SK-N-SH (cell line): ENCODE results near the gene WWC2. TPM values are rescaled to one million over a fixed set of nuclear protein-coding genes. Genes with fewer than 3 reads are reported as not detected.

ENCODE experiments used
- CTCF ChIA-PET: fragments of 300-600, 350-600 bp; formaldehyde crosslinking; extraction: SDS; loops from one replicate; lab custom pipeline; 2021; lab: Yijun Ruan, JAX
- POLR2A ChIA-PET: fragments of 350-600 bp; sonication (Branson Sonifier 250); formaldehyde crosslinking; extraction: SDS; loops from one replicate; lab custom pipeline; 2020; ENCODE audit warnings: antibody characterized with exemption, inconsistent platforms; lab: Yijun Ruan, JAX
- DNase-seq: peaks from one replicate; pipeline ENCODE4 v3.0.0; 2012
- H2AFZ ChIP-seq: fragments of 200-600 bp; sonication (generic); 2 replicates; pipeline ENCODE4 v1.8.1; 2016; ENCODE audit warnings: antibody characterized with exemption, mild to moderate bottlenecking, low read depth
- H3F3A ChIP-seq: fragments of 200-600 bp; sonication (generic); replicated peaks from 2 replicates; pipeline ENCODE3; 2016; ENCODE audit warnings: antibody characterized with exemption, mild to moderate bottlenecking; ENCODE audit not compliant: insufficient read depth
- H3K27ac ChIP-seq, 2 experiments: fragments of 200-500 bp in 1 of 2; fragments of 200-600 bp in 1 of 2; sonication (Bioruptor generic) in 1 of 2; sonication (generic), shearing (Covaris generic) in 1 of 2; 2 replicates each; pipeline versions ENCODE4 v1.5.1 to v1.6.1; 2014 to 2016; ENCODE audit warnings: low read depth in 2 of 2, inconsistent platforms in 1 of 2, low read length in 1 of 2, mild to moderate bottlenecking in 1 of 2, mixed read lengths in 1 of 2
- H3K27me3 ChIP-seq: fragments of 200-600 bp; sonication (generic), shearing (Covaris generic); 2 replicates; pipeline ENCODE4 v1.6.1; 2016; ENCODE audit warnings: mixed run types; ENCODE audit not compliant: insufficient read depth
- H3K36me3 ChIP-seq, 2 experiments: fragments of 200-500 bp in 1 of 2; fragments of 200-600 bp in 1 of 2; sonication (Bioruptor generic) in 1 of 2; sonication (generic) in 1 of 2; replicated peaks in 1 of 2; 2 replicates each; pipeline versions ENCODE3 to v1.5.1; 2014 to 2016; ENCODE audit warnings: low read length in 1 of 2, mild to moderate bottlenecking in 1 of 2; ENCODE audit not compliant: insufficient read depth in 2 of 2, control insufficient read depth in 1 of 2
- H3K4me1 ChIP-seq, 2 experiments: fragments of 200-500 bp in 1 of 2; fragments of 200-600 bp in 1 of 2; sonication (Bioruptor generic) in 1 of 2; sonication (generic), shearing (Covaris generic) in 1 of 2; 2 replicates each; pipeline versions ENCODE4 v1.5.1 to v1.6.1; 2014 to 2016; ENCODE audit warnings: low read depth in 1 of 2, low read length in 1 of 2, mixed run types in 1 of 2; ENCODE audit not compliant: insufficient read depth in 2 of 2, control insufficient read depth in 1 of 2
- H3K4me2 ChIP-seq: fragments of 200-600 bp; sonication (generic), shearing (Covaris generic); 2 replicates; pipeline ENCODE4 v1.6.1; 2017; ENCODE audit warnings: mixed run types
- H3K4me3 ChIP-seq, 2 experiments: fragments of 200-500 bp in 1 of 2; fragments of 200-600 bp in 1 of 2; sonication (Bioruptor generic) in 1 of 2; sonication (generic), shearing (Covaris generic) in 1 of 2; 2 replicates each; pipeline versions ENCODE4 v1.5.1 to v1.8.1; 2014 to 2016; ENCODE audit warnings: low read depth in 2 of 2, inconsistent platforms in 1 of 2, low read length in 1 of 2, mild to moderate bottlenecking in 1 of 2, mixed read lengths in 1 of 2, moderate library complexity in 1 of 2
- H3K79me2 ChIP-seq: fragments of 200-600 bp; sonication (generic); 2 replicates; pipeline ENCODE4 v1.8.1; 2017; ENCODE audit warnings: mild to moderate bottlenecking; ENCODE audit not compliant: insufficient read depth
- H3K9ac ChIP-seq: fragments of 200-600 bp; sonication (generic); 2 replicates; pipeline ENCODE4 v1.6.1; 2017; ENCODE audit warnings: mixed run types
- H3K9me2 ChIP-seq: fragments of 200-600 bp; sonication (generic); 2 replicates; pipeline ENCODE4 v1.6.1; 2017; ENCODE audit warnings: mixed run types
- H3K9me3 ChIP-seq: fragments of 200-600 bp; sonication (generic); 2 replicates; pipeline ENCODE4 v1.6.1; 2017; ENCODE audit warnings: mixed run types, mild to moderate bottlenecking, moderate library complexity
- H4K20me1 ChIP-seq: fragments of 200-600 bp; sonication (generic); 2 replicates; pipeline ENCODE4 v1.6.1; 2017; ENCODE audit warnings: mild to moderate bottlenecking, mixed run types; ENCODE audit not compliant: insufficient read depth
- CHD2 ChIP-seq: fragments of 150-350 bp; IDR thresholded peaks from 2 replicates; pipeline ENCODE4 v1.6.1; 2018; ENCODE audit warnings: low read length; ENCODE audit not compliant: partially characterized antibody
- ELF1 ChIP-seq: IDR thresholded peaks from 2 replicates; pipeline ENCODE4 v1.4.0; 2012
- EZH2phosphoT487 ChIP-seq: fragments of 200-600 bp; sonication (generic); IDR thresholded peaks from 2 replicates; pipeline ENCODE4 v1.6.1; 2017; ENCODE audit warnings: low read depth, mixed run types, mild to moderate bottlenecking, antibody characterized with exemption, moderate library complexity, borderline replicate concordance
- GABPA ChIP-seq: IDR thresholded peaks from 2 replicates; pipeline ENCODE4 v1.4.0; 2012; ENCODE audit warnings: low read depth, mild to moderate bottlenecking
- MXI1 ChIP-seq: IDR thresholded peaks from 2 replicates; pipeline ENCODE4 v1.6.1; 2012; ENCODE audit warnings: mild to moderate bottlenecking, low read depth, low read length, improper control_type of control experiment
- RAD21 ChIP-seq: IDR thresholded peaks from 2 replicates; pipeline ENCODE4 v1.6.1; 2012; ENCODE audit warnings: mild to moderate bottlenecking, low read length
- SIN3A ChIP-seq: IDR thresholded peaks from 2 replicates; pipeline ENCODE4 v1.6.1; 2012; ENCODE audit warnings: low read depth, mild to moderate bottlenecking, low read length, moderate library complexity, borderline replicate concordance
- TAF1 ChIP-seq: IDR thresholded peaks from 2 replicates; pipeline ENCODE4 v1.6.1; 2012; ENCODE audit warnings: low read depth, mild to moderate bottlenecking, low read length, moderate library complexity, borderline replicate concordance
- WGBS: methylation state at CpG from one replicate; pipeline ENCODE4 v1.1.6; 2017; ENCODE audit warnings: low lambda C conversion rate; 5-methylcytosine and 5-hydroxymethylcytosine counted together
- polyA plus RNA-seq, 3 experiments: library from polyadenylated mRNA; depleted of rRNA; stranded (reverse); fragments of >200 nt; gene quantifications; 2 replicates each; pipeline ENCODE4 v1.2.3, GENCODE V29; 2012
- TF ChIP-seq, protein P1 (sequence below): fragments of 200-600 bp; sonication (generic); IDR thresholded peaks from 2 replicates; pipeline ENCODE4 v1.6.1; 2017; ENCODE audit warnings: antibody characterized with exemption, mild to moderate bottlenecking, moderate library complexity
- TF ChIP-seq, protein P2 (sequence below): IDR thresholded peaks from 2 replicates; pipeline ENCODE4 v1.6.1; 2012; ENCODE audit warnings: mild to moderate bottlenecking, low read depth, low read length, moderate library complexity
- TF ChIP-seq, protein P3 (sequence below): fragments of 150-350 bp; IDR thresholded peaks from 2 replicates; pipeline ENCODE4 v1.6.1; 2017; ENCODE audit warnings: antibody characterized with exemption, low read length, low read depth, borderline replicate concordance

The WWC2 gene
- polyA plus RNA-seq, 1 of the 3 experiments (the other 2 are of a cell fraction): 18.4 TPM

DNA sequence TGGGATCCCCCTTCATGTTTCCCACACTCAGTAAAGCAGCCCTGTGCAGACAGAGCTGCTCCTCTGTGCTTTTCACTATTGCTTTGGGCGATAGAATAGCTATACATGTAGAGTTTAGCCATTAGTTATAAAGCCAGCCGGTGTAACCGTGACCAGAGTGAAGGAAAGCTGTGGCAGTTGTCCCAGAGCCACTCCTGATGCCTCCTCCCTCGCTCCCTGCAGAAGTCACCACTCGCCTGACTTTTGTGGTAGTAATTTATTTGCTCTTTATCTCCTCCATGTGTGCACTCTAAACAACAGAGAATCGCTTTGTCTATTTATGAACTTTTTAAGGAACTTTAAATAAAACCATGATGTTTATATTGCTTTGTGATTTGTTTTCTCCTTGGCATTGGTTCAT is 41.8 kb upstream of the WWC2 start:
- 48% methylated on average over 6 of the region's 6 CpGs for WGBS
- H3K4me3 ChIP-seq: no peak overlapping the region
- H3K27me3 ChIP-seq: no peaks in the 10 kb centered on the region; the same call in 1 of the 2 replicates
- POLR2A ChIA-PET: no interaction called here
- CTCF ChIA-PET: interaction anchor here (1.1 to 2.8 kb wide), 5 partner anchors 16 to 205 kb away, joined by 3 to 9 read pairs (median 4); no protein-coding TSS in a partner anchor
- H3K4me1 ChIP-seq: no peaks in the 10 kb centered on the region
- H3K27ac ChIP-seq: no peak overlapping the region
- H3K4me2 ChIP-seq: no peak overlapping the region
- no peak overlapping the region for H2AFZ ChIP-seq
- no peaks in the 10 kb centered on the region for H4K20me1 ChIP-seq
- H3K9me2 ChIP-seq: no peaks in the 10 kb centered on the region
- no peaks in the 10 kb centered on the region for H3K79me2 ChIP-seq
- no peak overlapping the region for H3K9ac ChIP-seq
- no peaks in the 10 kb centered on the region for H3K9me3 ChIP-seq
- TF ChIP-seq CHD2: no peak
- TF ChIP-seq, protein P1, sequence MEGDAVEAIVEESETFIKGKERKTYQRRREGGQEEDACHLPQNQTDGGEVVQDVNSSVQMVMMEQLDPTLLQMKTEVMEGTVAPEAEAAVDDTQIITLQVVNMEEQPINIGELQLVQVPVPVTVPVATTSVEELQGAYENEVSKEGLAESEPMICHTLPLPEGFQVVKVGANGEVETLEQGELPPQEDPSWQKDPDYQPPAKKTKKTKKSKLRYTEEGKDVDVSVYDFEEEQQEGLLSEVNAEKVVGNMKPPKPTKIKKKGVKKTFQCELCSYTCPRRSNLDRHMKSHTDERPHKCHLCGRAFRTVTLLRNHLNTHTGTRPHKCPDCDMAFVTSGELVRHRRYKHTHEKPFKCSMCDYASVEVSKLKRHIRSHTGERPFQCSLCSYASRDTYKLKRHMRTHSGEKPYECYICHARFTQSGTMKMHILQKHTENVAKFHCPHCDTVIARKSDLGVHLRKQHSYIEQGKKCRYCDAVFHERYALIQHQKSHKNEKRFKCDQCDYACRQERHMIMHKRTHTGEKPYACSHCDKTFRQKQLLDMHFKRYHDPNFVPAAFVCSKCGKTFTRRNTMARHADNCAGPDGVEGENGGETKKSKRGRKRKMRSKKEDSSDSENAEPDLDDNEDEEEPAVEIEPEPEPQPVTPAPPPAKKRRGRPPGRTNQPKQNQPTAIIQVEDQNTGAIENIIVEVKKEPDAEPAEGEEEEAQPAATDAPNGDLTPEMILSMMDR: no peak
- TF ChIP-seq MXI1: no peak
- no peaks in the 10 kb centered on the region for H3F3A ChIP-seq
- DNase-seq: no peak
- H3K36me3 ChIP-seq: no peaks in the 10 kb centered on the region

DNA sequence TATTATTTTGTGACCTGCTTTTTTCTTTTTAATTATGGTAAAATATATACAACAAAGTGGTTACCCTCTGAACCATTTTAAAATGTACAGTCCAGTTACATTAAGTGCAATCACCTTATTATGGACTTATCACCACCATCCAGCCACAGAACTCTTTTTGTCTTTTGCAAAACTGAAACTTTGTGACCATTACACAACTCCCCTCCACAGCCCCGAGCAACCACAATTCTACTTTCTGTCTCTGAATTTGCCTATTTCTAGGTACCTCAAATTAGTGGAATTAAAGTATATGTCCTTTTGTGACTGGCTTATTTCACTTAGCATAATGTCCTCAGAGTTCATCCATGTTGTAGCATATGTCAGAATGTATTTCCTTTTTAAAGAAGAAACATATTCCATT is 39.3 kb upstream of the WWC2 start:
- Histone ChIP-seq H3K27me3 (no peaks in the 10 kb centered on the region; the same call in 1 of the 2 replicates), H2AFZ (no peak overlapping the region), H3K4me1 (no peaks in the 10 kb centered on the region; a peak in 1 of 4 replicates), H3K36me3 (no peaks in the 10 kb centered on the region), H4K20me1 (no peaks in the 10 kb centered on the region), H3K9me3 (no peaks in the 10 kb centered on the region), H3K9me2 (no peaks in the 10 kb centered on the region), H3K27ac (no peak overlapping the region), H3K4me3 (no peak overlapping the region), H3K79me2 (no peaks in the 10 kb centered on the region), H3K9ac (no peak overlapping the region), H3K4me2 (no peak overlapping the region), H3F3A (no peaks in the 10 kb centered on the region)
- POLR2A ChIA-PET: no interaction called here
- DNase-seq: no peak
- CTCF ChIA-PET: interaction anchor here (0.7 to 1.2 kb wide), 3 partner anchors 12 to 197 kb away, joined by 3 read pairs; no protein-coding TSS in a partner anchor
- 76% methylated on average over 1 of the region's 1 CpG for WGBS
- TF ChIP-seq ELF1 (no peak), RAD21 (no peak)

DNA sequence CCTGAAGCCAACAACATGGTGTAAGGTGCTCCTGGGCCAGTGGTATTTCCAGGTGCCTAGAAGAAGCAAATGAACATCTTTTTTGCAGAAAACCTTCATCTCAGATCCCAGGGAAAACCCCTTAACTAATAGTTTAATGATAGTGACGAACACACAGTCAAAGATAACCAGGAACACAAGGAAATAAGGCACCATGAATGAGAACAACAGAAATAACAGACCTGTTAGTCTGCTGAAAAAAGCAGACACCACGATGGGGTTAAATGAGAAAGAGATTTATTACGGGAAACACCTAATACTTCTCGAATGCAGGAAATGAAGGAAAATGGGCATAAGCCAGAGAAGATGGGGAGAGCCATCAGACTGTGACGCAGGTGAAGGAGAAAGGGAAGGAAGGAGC is 30.6 kb upstream of the WWC2 start:
- Histone ChIP-seq H2AFZ (no peak overlapping the region), H3F3A (no peaks in the 10 kb centered on the region), H3K36me3 (no peaks in the 10 kb centered on the region), H3K9me3 (peaks cover 12% of the 10 kb centered on the region; the same call in 1 of the 2 replicates), H3K9me2 (no peaks in the 10 kb centered on the region), H4K20me1 (no peaks in the 10 kb centered on the region), H3K4me2 (no peak overlapping the region), H3K27ac (no peak overlapping the region; a peak in 1 of 4 replicates), H3K4me1 (no peaks in the 10 kb centered on the region; a peak in 1 of 4 replicates), H3K9ac (no peak overlapping the region), H3K4me3 (no peak overlapping the region), H3K79me2 (no peaks in the 10 kb centered on the region), H3K27me3 (no peaks in the 10 kb centered on the region)
- 55% methylated on average over 5 of the region's 5 CpGs for WGBS
- POLR2A ChIA-PET: no interaction called here
- TF ChIP-seq TAF1 (no peak), MXI1 (no peak), SIN3A (no peak), EZH2phosphoT487 (no peak), GABPA (no peak)
- TF ChIP-seq, protein P2, sequence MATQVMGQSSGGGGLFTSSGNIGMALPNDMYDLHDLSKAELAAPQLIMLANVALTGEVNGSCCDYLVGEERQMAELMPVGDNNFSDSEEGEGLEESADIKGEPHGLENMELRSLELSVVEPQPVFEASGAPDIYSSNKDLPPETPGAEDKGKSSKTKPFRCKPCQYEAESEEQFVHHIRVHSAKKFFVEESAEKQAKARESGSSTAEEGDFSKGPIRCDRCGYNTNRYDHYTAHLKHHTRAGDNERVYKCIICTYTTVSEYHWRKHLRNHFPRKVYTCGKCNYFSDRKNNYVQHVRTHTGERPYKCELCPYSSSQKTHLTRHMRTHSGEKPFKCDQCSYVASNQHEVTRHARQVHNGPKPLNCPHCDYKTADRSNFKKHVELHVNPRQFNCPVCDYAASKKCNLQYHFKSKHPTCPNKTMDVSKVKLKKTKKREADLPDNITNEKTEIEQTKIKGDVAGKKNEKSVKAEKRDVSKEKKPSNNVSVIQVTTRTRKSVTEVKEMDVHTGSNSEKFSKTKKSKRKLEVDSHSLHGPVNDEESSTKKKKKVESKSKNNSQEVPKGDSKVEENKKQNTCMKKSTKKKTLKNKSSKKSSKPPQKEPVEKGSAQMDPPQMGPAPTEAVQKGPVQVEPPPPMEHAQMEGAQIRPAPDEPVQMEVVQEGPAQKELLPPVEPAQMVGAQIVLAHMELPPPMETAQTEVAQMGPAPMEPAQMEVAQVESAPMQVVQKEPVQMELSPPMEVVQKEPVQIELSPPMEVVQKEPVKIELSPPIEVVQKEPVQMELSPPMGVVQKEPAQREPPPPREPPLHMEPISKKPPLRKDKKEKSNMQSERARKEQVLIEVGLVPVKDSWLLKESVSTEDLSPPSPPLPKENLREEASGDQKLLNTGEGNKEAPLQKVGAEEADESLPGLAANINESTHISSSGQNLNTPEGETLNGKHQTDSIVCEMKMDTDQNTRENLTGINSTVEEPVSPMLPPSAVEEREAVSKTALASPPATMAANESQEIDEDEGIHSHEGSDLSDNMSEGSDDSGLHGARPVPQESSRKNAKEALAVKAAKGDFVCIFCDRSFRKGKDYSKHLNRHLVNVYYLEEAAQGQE: no peak
- TF ChIP-seq, protein P3, sequence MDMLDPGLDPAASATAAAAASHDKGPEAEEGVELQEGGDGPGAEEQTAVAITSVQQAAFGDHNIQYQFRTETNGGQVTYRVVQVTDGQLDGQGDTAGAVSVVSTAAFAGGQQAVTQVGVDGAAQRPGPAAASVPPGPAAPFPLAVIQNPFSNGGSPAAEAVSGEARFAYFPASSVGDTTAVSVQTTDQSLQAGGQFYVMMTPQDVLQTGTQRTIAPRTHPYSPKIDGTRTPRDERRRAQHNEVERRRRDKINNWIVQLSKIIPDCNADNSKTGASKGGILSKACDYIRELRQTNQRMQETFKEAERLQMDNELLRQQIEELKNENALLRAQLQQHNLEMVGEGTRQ: no peak
- CTCF ChIA-PET: interaction anchor here (1.2 to 6.4 kb wide), 3 partner anchors 182 to 339 kb away, joined by 3 to 109 read pairs (median 8); no protein-coding TSS in a partner anchor
- no peak for DNase-seq
